H9 (cell line): Measurements from ENCODE around the gene FIBP. TPM values are rescaled to one million over a fixed set of nuclear protein-coding genes. Genes with fewer than 3 reads are reported as not detected.

Experiments
- DNase-seq: peaks from one replicate; pipeline ENCODE4 v3.0.0-alpha.2; 2017
- H2AFZ ChIP-seq: one replicate; pipeline ENCODE4 v1.6.1; 2013; ENCODE audit warnings: mild to moderate bottlenecking, low read length, control low read depth, moderate library complexity
- H2AK5ac ChIP-seq: 2 replicates; pipeline ENCODE4 v1.6.1; 2013; ENCODE audit warnings: low read length, control low read depth, mixed read lengths; ENCODE audit not compliant: insufficient read length
- H2BK120ac ChIP-seq: one replicate; pipeline ENCODE4 v1.6.1; 2013; ENCODE audit warnings: low read depth, mild to moderate bottlenecking, low read length, control low read depth, inconsistent platforms; ENCODE audit not compliant: poor library complexity, severe bottlenecking
- H2BK12ac ChIP-seq: 2 replicates; pipeline ENCODE4 v1.6.1; 2013; ENCODE audit warnings: low read length, control low read depth, mixed read lengths, low read depth; ENCODE audit not compliant: insufficient read length
- H2BK15ac ChIP-seq: 2 replicates; pipeline ENCODE4 v1.6.1; 2013; ENCODE audit warnings: low read depth, low read length, control low read depth
- H2BK20ac ChIP-seq: one replicate; pipeline ENCODE4 v1.6.1; 2013; ENCODE audit warnings: low read depth, mild to moderate bottlenecking, low read length, control low read depth, inconsistent platforms; ENCODE audit not compliant: poor library complexity, severe bottlenecking
- H2BK5ac ChIP-seq: 2 replicates; pipeline ENCODE4 v1.6.1; 2013; ENCODE audit warnings: low read length, control low read depth, mixed read lengths; ENCODE audit not compliant: insufficient read length
- H3K14ac ChIP-seq: 2 replicates; pipeline ENCODE4 v1.6.1; 2013; ENCODE audit warnings: low read length, control low read depth; ENCODE audit not compliant: insufficient read depth
- H3K18ac ChIP-seq: 2 replicates; pipeline ENCODE4 v1.6.1; 2013; ENCODE audit warnings: low read depth, mild to moderate bottlenecking, mixed read lengths, low read length, control low read depth; ENCODE audit not compliant: insufficient read length
- H3K23ac ChIP-seq: 2 replicates; pipeline ENCODE4 v1.6.1; 2013; ENCODE audit warnings: low read length, control low read depth, mixed read lengths, low read depth; ENCODE audit not compliant: insufficient read length
- H3K23me2 ChIP-seq: 2 replicates; pipeline ENCODE4 v1.6.1; 2013; ENCODE audit warnings: low read depth, mild to moderate bottlenecking, mixed read lengths, low read length, control low read depth; ENCODE audit not compliant: insufficient read length, poor library complexity, severe bottlenecking
- H3K27ac ChIP-seq: 2 replicates; pipeline ENCODE4 v1.5.1; 2013; ENCODE audit warnings: low read length, control low read depth, mixed read lengths, low read depth; ENCODE audit not compliant: insufficient read length
- H3K27me3 ChIP-seq: 2 replicates; pipeline ENCODE4 v1.6.1; 2013; ENCODE audit warnings: low read length, control low read depth, inconsistent platforms; ENCODE audit not compliant: insufficient read depth
- H3K4ac ChIP-seq: 2 replicates; pipeline ENCODE4 v1.6.1; 2013; ENCODE audit warnings: low read depth, mild to moderate bottlenecking, control low read depth, inconsistent platforms, low read length, moderate library complexity
- H3K4me1 ChIP-seq: 2 replicates; pipeline ENCODE4 v1.6.1; 2013; ENCODE audit warnings: low read length, control low read depth, inconsistent platforms; ENCODE audit not compliant: insufficient read depth
- H3K4me2 ChIP-seq: 2 replicates; pipeline ENCODE4 v1.6.1; 2013; ENCODE audit warnings: low read length, control low read depth, mixed read lengths; ENCODE audit not compliant: insufficient read length, insufficient read depth
- H3K56ac ChIP-seq: 2 replicates; pipeline ENCODE4 v1.6.1; 2013; ENCODE audit warnings: low read depth, mild to moderate bottlenecking, mixed read lengths, low read length, control low read depth; ENCODE audit not compliant: insufficient read length
- H3K79me1 ChIP-seq: 2 replicates; pipeline ENCODE4 v1.6.1; 2013; ENCODE audit warnings: low read depth, mild to moderate bottlenecking, moderate library complexity, low read length, control low read depth, inconsistent platforms; ENCODE audit not compliant: insufficient read depth, poor library complexity, severe bottlenecking
- H3K79me2 ChIP-seq: 2 replicates; pipeline ENCODE4 v1.6.1; 2013; ENCODE audit warnings: low read length, control low read depth, inconsistent platforms; ENCODE audit not compliant: insufficient read depth
- H3K9ac ChIP-seq: 2 replicates; pipeline ENCODE4 v1.6.1; 2013; ENCODE audit warnings: low read length, control low read depth, mixed read lengths; ENCODE audit not compliant: insufficient read length; ENCODE audit errors: extremely low read depth
- H3K9me3 ChIP-seq: one replicate; pipeline ENCODE4 v1.6.1; 2013; ENCODE audit warnings: low read depth, low read length, inconsistent platforms; ENCODE audit not compliant: control insufficient read depth
- H3T11ph ChIP-seq: one replicate; pipeline ENCODE4 v1.6.1; 2013; ENCODE audit warnings: mild to moderate bottlenecking, low read length, control low read depth, inconsistent platforms
- H4K20me1 ChIP-seq: one replicate; pipeline ENCODE4 v1.6.1; 2013; ENCODE audit not compliant: control insufficient read depth, insufficient read length, insufficient read depth
- H4K5ac ChIP-seq: 2 replicates; pipeline ENCODE4 v1.6.1; 2013; ENCODE audit warnings: low read depth, mild to moderate bottlenecking, mixed read lengths, low read length, control low read depth; ENCODE audit not compliant: insufficient read length
- H4K8ac ChIP-seq: replicated peaks from 2 replicates; pipeline ENCODE4 v1.6.1; 2013; ENCODE audit warnings: low read length, control low read depth, mixed read lengths, low read depth; ENCODE audit not compliant: insufficient read length
- H4K91ac ChIP-seq: 2 replicates; pipeline ENCODE4 v1.6.1; 2013; ENCODE audit warnings: low read depth, mild to moderate bottlenecking, moderate library complexity, mixed read lengths, low read length, control low read depth; ENCODE audit not compliant: insufficient read length
- H3K27ac Mint-ChIP-seq, 3 experiments: 2 replicates in 2 of 3; 3 replicates in 1 of 3; pipeline ENCODE4 v1.8.0; 2020 to 2021; ENCODE audit warnings: mixed read lengths in 3 of 3, mild to moderate bottlenecking in 1 of 3, moderate library complexity in 1 of 3
- H3K27me3 Mint-ChIP-seq: 2 replicates; pipeline ENCODE4 v1.8.0; 2021; ENCODE audit warnings: low read depth, mild to moderate bottlenecking, moderate library complexity, mixed read lengths
- H3K36me3 Mint-ChIP-seq, 3 experiments: 2 replicates in 2 of 3; 3 replicates in 1 of 3; pipeline ENCODE4 v1.8.0; 2020 to 2021; ENCODE audit warnings: low read depth in 3 of 3, mixed read lengths in 3 of 3; ENCODE audit not compliant: insufficient read depth in 1 of 3
- H3K4me1 Mint-ChIP-seq, 2 experiments: 2 replicates each; pipeline ENCODE4 v1.8.0; 2020; ENCODE audit warnings: mixed read lengths in 2 of 2
- H3K4me3 Mint-ChIP-seq, 2 experiments: 2 replicates in 1 of 2; 3 replicates in 1 of 2; pipeline ENCODE4 v1.8.0; 2020 to 2021; ENCODE audit warnings: mild to moderate bottlenecking in 2 of 2, mixed read lengths in 2 of 2, moderate library complexity in 1 of 2
- H3K9me3 Mint-ChIP-seq, 2 experiments: 2 replicates in 1 of 2; 3 replicates in 1 of 2; pipeline ENCODE4 v1.8.0; 2020; ENCODE audit warnings: mild to moderate bottlenecking in 2 of 2, mixed read lengths in 2 of 2, moderate library complexity in 1 of 2
- WGBS: extraction: QIAGEN DNeasy Blood & Tissue Kit; methylation state at CpG from one replicate; pipeline ENCODE4 v1.1.7; 2013; ENCODE audit warnings: missing lambda C conversion rate, low lambda C conversion rate, mixed read lengths; ENCODE audit not compliant: insufficient read length; ENCODE audit errors: extremely low coverage; 5-methylcytosine and 5-hydroxymethylcytosine counted together
- total RNA-seq: library from RNA; stranded (reverse); gene quantifications from 2 replicates; pipeline ENCODE4 v1.2.1, GENCODE V29; 2021
- TF ChIP-seq, protein P1 (sequence below): fragments of 200-600 bp; sonication (generic); conservative IDR thresholded peaks from 3 replicates; pipeline ENCODE4 v1.8.0; 2021; ENCODE audit warnings: antibody characterized with exemption, mild to moderate bottlenecking

FIBP gene
- total RNA-seq, 1 experiment from 2014 or later: 87.0 TPM

DNA sequence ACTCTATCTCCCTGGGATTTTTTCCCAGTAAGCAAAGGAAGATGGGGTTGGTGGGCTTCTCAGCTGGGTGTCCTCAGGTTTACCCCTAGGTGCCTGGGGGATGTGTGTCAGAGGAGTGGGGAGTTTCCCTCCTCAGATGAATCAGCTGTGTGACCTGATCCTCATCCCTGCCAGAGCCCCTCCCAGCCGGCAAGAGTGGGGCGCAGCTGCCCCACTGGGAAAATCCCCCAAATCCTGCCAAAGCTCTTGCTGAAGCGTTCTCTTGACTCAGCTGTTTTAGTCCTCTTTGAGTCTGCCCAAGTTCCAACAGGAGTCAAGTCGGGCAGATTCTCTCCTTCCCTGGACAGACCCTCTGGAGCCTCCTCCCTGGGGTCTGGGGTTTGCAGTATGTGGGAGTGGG lies 24.6 kb upstream of the FIBP start:
- Histone ChIP-seq H3K14ac (no peak overlapping the region), H3K79me2 (no peaks in the 10 kb centered on the region), H2BK120ac (no peak overlapping the region), H3K27ac (no peak overlapping the region), H3K23ac (no peak overlapping the region), H3T11ph (no peak overlapping the region), H3K4me1 (no peaks in the 10 kb centered on the region; the same call in 1 of the 2 replicates), H3K79me1 (no peaks in the 10 kb centered on the region), H3K56ac (no peak overlapping the region), H2BK12ac (no peak overlapping the region), H3K27me3 (no peaks in the 10 kb centered on the region), H4K91ac (no peak overlapping the region), H3K4me2 (no peak overlapping the region), H4K8ac (no peak overlapping the region), H3K9me3 (no peaks in the 10 kb centered on the region), H2AK5ac (no peak overlapping the region), H3K23me2 (no peaks in the 10 kb centered on the region), H2AFZ (no peak overlapping the region), H3K4ac (no peak overlapping the region), H2BK20ac (no peak overlapping the region), H3K9ac (no peak overlapping the region), H4K5ac (no peak overlapping the region), H2BK15ac (no peak overlapping the region), H3K18ac (no peak overlapping the region), H4K20me1 (no peaks in the 10 kb centered on the region), H2BK5ac (no peak overlapping the region)
- Mint-ChIP-seq H3K4me3 (no peak overlapping the region), H3K4me1 (peaks cover 18 to 21% of the 10 kb centered on the region in 2 experiments), H3K9me3 (no peaks in the 10 kb centered on the region; a peak in 1 of 5 replicates), H3K27me3 (peaks cover 37% of the 10 kb centered on the region), H3K27ac (no peak overlapping the region), H3K36me3 (peaks cover 0 to 7% (median 5%) of the 10 kb centered on the region in 3 experiments; a peak in 3 of 7 replicates)
- TF ChIP-seq, protein P1, sequence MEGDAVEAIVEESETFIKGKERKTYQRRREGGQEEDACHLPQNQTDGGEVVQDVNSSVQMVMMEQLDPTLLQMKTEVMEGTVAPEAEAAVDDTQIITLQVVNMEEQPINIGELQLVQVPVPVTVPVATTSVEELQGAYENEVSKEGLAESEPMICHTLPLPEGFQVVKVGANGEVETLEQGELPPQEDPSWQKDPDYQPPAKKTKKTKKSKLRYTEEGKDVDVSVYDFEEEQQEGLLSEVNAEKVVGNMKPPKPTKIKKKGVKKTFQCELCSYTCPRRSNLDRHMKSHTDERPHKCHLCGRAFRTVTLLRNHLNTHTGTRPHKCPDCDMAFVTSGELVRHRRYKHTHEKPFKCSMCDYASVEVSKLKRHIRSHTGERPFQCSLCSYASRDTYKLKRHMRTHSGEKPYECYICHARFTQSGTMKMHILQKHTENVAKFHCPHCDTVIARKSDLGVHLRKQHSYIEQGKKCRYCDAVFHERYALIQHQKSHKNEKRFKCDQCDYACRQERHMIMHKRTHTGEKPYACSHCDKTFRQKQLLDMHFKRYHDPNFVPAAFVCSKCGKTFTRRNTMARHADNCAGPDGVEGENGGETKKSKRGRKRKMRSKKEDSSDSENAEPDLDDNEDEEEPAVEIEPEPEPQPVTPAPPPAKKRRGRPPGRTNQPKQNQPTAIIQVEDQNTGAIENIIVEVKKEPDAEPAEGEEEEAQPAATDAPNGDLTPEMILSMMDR: no peak
- WGBS: no CpG with 5 or more reads among the region's 4 CpGs
- no peak for DNase-seq
